ENCODE data around the gene DDIT4.

Gene DDIT4

GRCh38 chr10:72254813-72255568, 18.7 kb upstream of the DDIT4 start:
- no peak for TF ChIP-seq CTCF (IDR thresholded peaks at IDR 0.05; ENCODE audit: low read depth, low read length)
- H3K36me3 ChIP-seq = no peaks in the 10 kb centered on the region
- H3K9me3 ChIP-seq = no peaks in the 10 kb centered on the region
- peak overlapping the region; percentile 17; the same call in 1 of the 2 replicates for H3K4me3 ChIP-seq (ENCODE audit: low read depth, low read length)
- peaks cover 18% of the 10 kb centered on the region for H3K4me1 ChIP-seq
- no peaks in the 10 kb centered on the region for H3K27me3 ChIP-seq
- peak; percentile 72 for DNase-seq

GRCh38 chr10:72255977-72256729, 17.6 kb upstream of the DDIT4 start:
- DNase-seq = no peak
- Histone ChIP-seq H3K4me1 (peaks cover 22% of the 10 kb centered on the region), H3K36me3 (no peaks in the 10 kb centered on the region), H3K9me3 (no peaks in the 10 kb centered on the region), H3K27me3 (no peaks in the 10 kb centered on the region), H3K4me3 (ENCODE audit: low read depth, low read length) (no peak overlapping the region)
- TF ChIP-seq CTCF (IDR thresholded peaks at IDR 0.05; ENCODE audit: low read depth, low read length) = no peak

GRCh38 chr10:72257051-72257892, 16.5 kb upstream of the DDIT4 start:
- H3K36me3 ChIP-seq = no peaks in the 10 kb centered on the region
- no peak overlapping the region for H3K4me3 ChIP-seq (ENCODE audit: low read depth, low read length)
- no peaks in the 10 kb centered on the region for H3K9me3 ChIP-seq
- DNase-seq = no peak
- no peak for TF ChIP-seq CTCF (IDR thresholded peaks at IDR 0.05; ENCODE audit: low read depth, low read length)
- H3K27me3 ChIP-seq = no peaks in the 10 kb centered on the region
- peaks cover 22% of the 10 kb centered on the region for H3K4me1 ChIP-seq

GRCh38 chr10:72258617-72259016, 15.1 kb upstream of the DDIT4 start:
- H3K4me1 ChIP-seq = peaks cover 22% of the 10 kb centered on the region
- no peak overlapping the region for H3K4me3 ChIP-seq (ENCODE audit: low read depth, low read length)
- 0 out of 2 replicates have a peak, but pooled peaks have one; percentile 4 for TF ChIP-seq CTCF (IDR thresholded peaks at IDR 0.05; ENCODE audit: low read depth, low read length)
- DNase-seq = no peak
- H3K9me3 ChIP-seq = no peaks in the 10 kb centered on the region
- no peaks in the 10 kb centered on the region for H3K36me3 ChIP-seq
- no peaks in the 10 kb centered on the region for H3K27me3 ChIP-seq

GRCh38 chr10:72259491-72260238, 14.1 kb upstream of the DDIT4 start:
- H3K9me3 ChIP-seq = no peaks in the 10 kb centered on the region
- no peaks in the 10 kb centered on the region for H3K27me3 ChIP-seq
- H3K36me3 ChIP-seq = no peaks in the 10 kb centered on the region
- peak; percentile 69 for DNase-seq
- peaks cover 26% of the 10 kb centered on the region for H3K4me1 ChIP-seq
- peak overlapping the region; percentile 27 for H3K4me3 ChIP-seq (ENCODE audit: low read depth, low read length)
- no peak for TF ChIP-seq CTCF (IDR thresholded peaks at IDR 0.05; ENCODE audit: low read depth, low read length)

All from BE2C (cell line).